GM23338 (cell line): ENCODE measurements around the gene KBTBD8. TPM values are rescaled to one million over a fixed set of nuclear protein-coding genes. Genes with fewer than 3 reads are reported as not detected.
A peak's percentile ranks its signal among the peaks of the same experiment; 100 is the strongest.

Experiments
- ATAC-seq: fragments of 200-7000 bp; cut with Tn5 transposase; 3 replicates; pipeline ENCODE4 v1.9.1; 2020
- DNase-seq: peaks from one replicate; pipeline ENCODE4 v3.0.0-alpha.2; 2015; ENCODE audit warnings: low spot score
- H2AFZ ChIP-seq: fragments of 200-600 bp; sonication (generic); 2 replicates; pipeline ENCODE4 v1.8.0; 2016; ENCODE audit warnings: antibody characterized with exemption, mild to moderate bottlenecking, moderate library complexity
- H3F3A ChIP-seq: fragments of 200-600 bp; sonication (generic); replicated peaks from 2 replicates; pipeline ENCODE4 v1.8.0; 2017; ENCODE audit warnings: antibody characterized with exemption, mixed run types, low read depth
- H3K27ac ChIP-seq: fragments of 200-600 bp; sonication (generic); 2 replicates; pipeline ENCODE4 v1.6.1; 2016; ENCODE audit warnings: low read depth
- H3K27me3 ChIP-seq: fragments of 200-600 bp; sonication (generic); 2 replicates; pipeline ENCODE4 v1.8.0; 2016; ENCODE audit warnings: mild to moderate bottlenecking, mixed run types, moderate library complexity; ENCODE audit not compliant: insufficient read depth
- H3K36me3 ChIP-seq: fragments of 200-600 bp; sonication (generic); 2 replicates; pipeline ENCODE4 v1.8.0; 2016; ENCODE audit warnings: mild to moderate bottlenecking; ENCODE audit not compliant: insufficient read depth
- H3K4me1 ChIP-seq: fragments of 200-600 bp; sonication (generic); 2 replicates; pipeline ENCODE4 v1.8.0; 2016; ENCODE audit warnings: mild to moderate bottlenecking, moderate library complexity; ENCODE audit not compliant: insufficient read depth
- H3K4me2 ChIP-seq: fragments of 200-600 bp; sonication (generic); 2 replicates; pipeline ENCODE4 v1.7.1; 2017; ENCODE audit warnings: mixed run types
- H3K4me3 ChIP-seq: fragments of 200-600 bp; sonication (generic); 2 replicates; pipeline ENCODE4 v1.6.1; 2016; ENCODE audit warnings: mixed run types
- H3K79me2 ChIP-seq: fragments of 200-600 bp; sonication (generic); replicated peaks from 2 replicates; pipeline ENCODE4 v1.8.0; 2017; ENCODE audit warnings: mild to moderate bottlenecking; ENCODE audit not compliant: insufficient read depth
- H3K9me2 ChIP-seq: fragments of 200-600 bp; sonication (generic); 2 replicates; pipeline ENCODE4 v1.8.0; 2017; ENCODE audit not compliant: insufficient read depth
- H4K20me1 ChIP-seq: fragments of 200-600 bp; sonication (generic); replicated peaks from 2 replicates; pipeline ENCODE4 v1.8.0; 2017; ENCODE audit warnings: mild to moderate bottlenecking; ENCODE audit not compliant: insufficient read depth
- H3K27ac Mint-ChIP-seq: 2 replicates; pipeline ENCODE4 v1.8.0; 2020; ENCODE audit warnings: inconsistent platforms, mild to moderate bottlenecking, moderate library complexity, mixed read lengths
- H3K27me3 Mint-ChIP-seq: 3 replicates; pipeline ENCODE4 v1.8.0; 2022; ENCODE audit warnings: low read depth, mild to moderate bottlenecking, moderate library complexity, mixed read lengths, inconsistent platforms; ENCODE audit not compliant: insufficient read depth, poor library complexity
- H3K36me3 Mint-ChIP-seq: 3 replicates; pipeline ENCODE4 v1.8.0; 2021; ENCODE audit warnings: low read depth, mild to moderate bottlenecking, inconsistent platforms, moderate library complexity, mixed read lengths
- H3K4me1 Mint-ChIP-seq: 3 replicates; pipeline ENCODE4 v1.8.0; 2020; ENCODE audit warnings: mild to moderate bottlenecking, inconsistent platforms, mixed read lengths
- H3K4me3 Mint-ChIP-seq: 3 replicates; pipeline ENCODE4 v1.8.0; 2021; ENCODE audit warnings: moderate library complexity, mild to moderate bottlenecking, inconsistent platforms, mixed read lengths
- H3K9me3 Mint-ChIP-seq: 3 replicates; pipeline ENCODE4 v1.8.0; 2020; ENCODE audit warnings: moderate library complexity, mild to moderate bottlenecking, inconsistent platforms, mixed read lengths
- CREB1 ChIP-seq: fragments of 250-450 bp; sonication (Bioruptor Pico); IDR thresholded peaks from 2 replicates; pipeline ENCODE4 v1.5.0; 2020; ENCODE audit warnings: low read depth, mild to moderate bottlenecking, moderate library complexity
- EZH2phosphoT487 ChIP-seq: fragments of 200-600 bp; sonication (generic); IDR thresholded peaks from one replicate; pipeline ENCODE4 v1.8.1; 2018; ENCODE audit warnings: antibody characterized with exemption; ENCODE audit not compliant: unreplicated experiment
- NANOG ChIP-seq: IDR thresholded peaks from 2 replicates; pipeline ENCODE4 v1.6.1; 2016; ENCODE audit warnings: antibody characterized with exemption, borderline replicate concordance
- POLR2AphosphoS5 ChIP-seq: IDR thresholded peaks from 2 replicates; pipeline ENCODE4 v1.6.1; 2016; ENCODE audit warnings: antibody characterized with exemption, low read depth
- long read RNA-seq: library from polyadenylated mRNA; unstranded; transcript quantifications from one replicate; pipeline ENCODE4 v2.0.0, GENCODE V29; 2020; ENCODE audit not compliant: unreplicated experiment
- polyA plus RNA-seq: library from polyadenylated mRNA; unstranded; fragments of >200 nt; fragmentation: Nextera tagmentation; extraction: Ambion mirVana; gene quantifications from 2 replicates; pipeline ENCODE4 v1.2.1, GENCODE V29; 2016
- total RNA-seq: library from RNA; depleted of rRNA; stranded (reverse); fragments of >200 nt; shearing (Covaris generic); gene quantifications from 2 replicates; pipeline ENCODE4 v1.2.3, GENCODE V29; 2014; rRNA removed
- TF ChIP-seq, protein P1 (sequence below): IDR thresholded peaks from 2 replicates; pipeline ENCODE4 v1.6.1; 2016; ENCODE audit warnings: antibody characterized with exemption
- TF ChIP-seq, protein P2 (sequence below): IDR thresholded peaks from one replicate; pipeline ENCODE4 v1.6.1; 2018; ENCODE audit warnings: antibody characterized with exemption; ENCODE audit not compliant: unreplicated experiment
- TF ChIP-seq, protein P3 (sequence below): fragments of 250-450 bp; sonication (Bioruptor Pico); IDR thresholded peaks from 2 replicates; pipeline ENCODE4 v1.5.0; 2020; ENCODE audit warnings: mild to moderate bottlenecking, moderate library complexity

KBTBD8 gene, protein sequence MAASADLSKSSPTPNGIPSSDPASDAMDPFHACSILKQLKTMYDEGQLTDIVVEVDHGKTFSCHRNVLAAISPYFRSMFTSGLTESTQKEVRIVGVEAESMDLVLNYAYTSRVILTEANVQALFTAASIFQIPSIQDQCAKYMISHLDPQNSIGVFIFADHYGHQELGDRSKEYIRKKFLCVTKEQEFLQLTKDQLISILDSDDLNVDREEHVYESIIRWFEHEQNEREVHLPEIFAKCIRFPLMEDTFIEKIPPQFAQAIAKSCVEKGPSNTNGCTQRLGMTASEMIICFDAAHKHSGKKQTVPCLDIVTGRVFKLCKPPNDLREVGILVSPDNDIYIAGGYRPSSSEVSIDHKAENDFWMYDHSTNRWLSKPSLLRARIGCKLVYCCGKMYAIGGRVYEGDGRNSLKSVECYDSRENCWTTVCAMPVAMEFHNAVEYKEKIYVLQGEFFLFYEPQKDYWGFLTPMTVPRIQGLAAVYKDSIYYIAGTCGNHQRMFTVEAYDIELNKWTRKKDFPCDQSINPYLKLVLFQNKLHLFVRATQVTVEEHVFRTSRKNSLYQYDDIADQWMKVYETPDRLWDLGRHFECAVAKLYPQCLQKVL
- 19.9 and 20.2 TPM in 2 replicates for total RNA-seq
- 3.0 and 3.5 TPM in 2 replicates for polyA plus RNA-seq
- long read RNA-seq, partial matches to known transcripts = 0 of 1 reads
- long read RNA-seq, other reads (novel, unspliced or antisense) = 1 of 1 reads

DNA sequence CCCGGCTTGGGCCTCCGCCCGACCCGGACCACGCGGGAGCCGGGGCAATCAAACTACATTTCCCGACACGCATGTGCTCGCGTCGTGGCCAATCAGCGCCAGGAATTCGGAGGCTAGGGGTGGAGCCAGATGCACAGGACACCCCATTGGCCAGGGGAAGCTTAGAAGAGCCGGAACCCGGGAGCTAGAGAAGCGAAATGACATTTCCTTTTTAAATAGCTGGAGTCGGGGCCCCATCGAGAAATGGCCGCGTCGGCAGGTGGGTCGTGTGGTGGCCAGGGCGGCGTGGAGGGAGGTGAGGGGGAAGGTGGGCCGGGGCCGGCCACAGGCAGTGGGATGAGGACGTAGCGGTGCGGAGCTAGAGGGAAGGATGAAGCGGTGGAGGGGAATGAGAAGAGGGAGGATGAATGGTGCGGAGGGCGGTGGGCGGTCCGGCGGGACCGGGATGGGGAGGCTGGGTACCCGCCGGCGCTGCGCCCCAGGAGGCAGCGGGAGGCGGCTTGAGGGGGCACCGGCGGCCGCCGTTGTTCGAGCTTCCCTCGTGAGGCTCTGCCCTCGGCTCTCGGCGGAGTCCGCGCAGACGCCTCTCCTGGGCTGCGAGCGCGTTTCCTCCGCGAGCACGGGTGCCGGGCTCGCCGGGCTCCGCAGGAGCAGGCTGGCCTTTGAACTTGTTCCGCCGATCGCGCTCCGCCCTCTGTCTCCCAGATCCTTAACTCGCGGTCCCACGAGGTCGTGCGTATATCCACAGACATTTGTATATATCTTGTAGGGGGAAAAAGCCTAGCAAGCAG is at the start of gene KBTBD8:
TSS of gene KBTBD8 (plus strand) at position 195 of the 791 bp plus-strand sequence. CDS start at position 244, 49 bp downstream.
- Histone ChIP-seq H3K4me2 (peak within 1 kb of the TSS; percentile 90), H4K20me1 (no peaks in the 10 kb centered on the region), H3K27me3 (no peaks in the 10 kb centered on the region), H2AFZ (peak within 1 kb of the TSS; percentile 45; the same call in 1 of the 2 replicates), H3K36me3 (peaks cover 2% of the 10 kb centered on the region; the same call in 1 of the 2 replicates), H3K4me3 (peak within 1 kb of the TSS; percentile 62), H3F3A (no peaks in the 10 kb centered on the region), H3K27ac (no peak within 1 kb of the TSS), H3K79me2 (peaks cover 34% of the 10 kb centered on the region), H3K4me1 (peaks cover 18% of the 10 kb centered on the region), H3K9me2 (no peaks in the 10 kb centered on the region)
- peak; percentile 54 for TF ChIP-seq CREB1 (CRISPR knock-in tag)
- no peak for TF ChIP-seq NANOG
- peak; percentile 80 for TF ChIP-seq POLR2AphosphoS5
- TF ChIP-seq, protein P1, sequence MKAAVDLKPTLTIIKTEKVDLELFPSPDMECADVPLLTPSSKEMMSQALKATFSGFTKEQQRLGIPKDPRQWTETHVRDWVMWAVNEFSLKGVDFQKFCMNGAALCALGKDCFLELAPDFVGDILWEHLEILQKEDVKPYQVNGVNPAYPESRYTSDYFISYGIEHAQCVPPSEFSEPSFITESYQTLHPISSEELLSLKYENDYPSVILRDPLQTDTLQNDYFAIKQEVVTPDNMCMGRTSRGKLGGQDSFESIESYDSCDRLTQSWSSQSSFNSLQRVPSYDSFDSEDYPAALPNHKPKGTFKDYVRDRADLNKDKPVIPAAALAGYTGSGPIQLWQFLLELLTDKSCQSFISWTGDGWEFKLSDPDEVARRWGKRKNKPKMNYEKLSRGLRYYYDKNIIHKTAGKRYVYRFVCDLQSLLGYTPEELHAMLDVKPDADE = peak; percentile 93
- no peaks in the 10 kb centered on the region; the same call in 2 of the 3 replicates for H3K9me3 Mint-ChIP-seq
- H3K4me1 Mint-ChIP-seq = peaks cover 18% of the 10 kb centered on the region
- no peak within 1 kb of the TSS for H3K27ac Mint-ChIP-seq
- peaks cover 4% of the 10 kb centered on the region for H3K36me3 Mint-ChIP-seq
- ATAC-seq (peak; percentile 98), DNase-seq (peak; percentile 99)
- peaks cover 7% of the 10 kb centered on the region for H3K27me3 Mint-ChIP-seq
- peak within 1 kb of the TSS; percentile 91 for H3K4me3 Mint-ChIP-seq

DNA sequence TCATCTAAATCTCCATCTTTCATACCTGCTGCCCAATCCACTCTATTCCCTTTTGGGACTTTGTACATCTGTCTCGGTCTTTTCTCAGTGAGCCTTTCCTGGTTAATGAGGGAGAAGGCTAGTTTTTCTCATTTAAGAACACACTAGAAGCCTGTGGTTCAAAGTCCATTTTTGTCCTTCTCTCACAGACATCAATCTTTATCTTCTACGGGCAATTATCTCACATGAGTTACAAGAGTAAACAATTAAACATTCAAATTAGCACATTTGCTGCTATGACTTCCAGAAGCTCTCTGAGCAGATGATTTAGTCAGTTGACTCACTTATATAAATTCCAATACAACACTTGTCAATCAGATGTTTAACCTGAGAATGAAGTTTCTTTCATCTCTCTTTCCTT is 49.3 kb upstream of the KBTBD8 start:
- no peaks in the 10 kb centered on the region for H3K4me1 Mint-ChIP-seq
- no peaks in the 10 kb centered on the region for H3K9me2 ChIP-seq
- H3K36me3 ChIP-seq = no peaks in the 10 kb centered on the region
- no peak overlapping the region for H3K4me3 Mint-ChIP-seq
- H3K9me3 Mint-ChIP-seq = no peaks in the 10 kb centered on the region
- H3K79me2 ChIP-seq = no peaks in the 10 kb centered on the region
- H3K4me2 ChIP-seq = no peak overlapping the region
- H2AFZ ChIP-seq = no peak overlapping the region
- ATAC-seq = no peak
- no peaks in the 10 kb centered on the region for H3K27me3 Mint-ChIP-seq
- no peaks in the 10 kb centered on the region for H3K4me1 ChIP-seq
- H3K4me3 ChIP-seq = no peak overlapping the region
- H4K20me1 ChIP-seq = no peaks in the 10 kb centered on the region
- no peaks in the 10 kb centered on the region for H3K36me3 Mint-ChIP-seq
- H3F3A ChIP-seq = no peaks in the 10 kb centered on the region
- H3K27me3 ChIP-seq = no peaks in the 10 kb centered on the region
- H3K27ac ChIP-seq = no peak overlapping the region
- DNase-seq = no peak
- H3K27ac Mint-ChIP-seq = no peak overlapping the region
- TF ChIP-seq, protein P2, sequence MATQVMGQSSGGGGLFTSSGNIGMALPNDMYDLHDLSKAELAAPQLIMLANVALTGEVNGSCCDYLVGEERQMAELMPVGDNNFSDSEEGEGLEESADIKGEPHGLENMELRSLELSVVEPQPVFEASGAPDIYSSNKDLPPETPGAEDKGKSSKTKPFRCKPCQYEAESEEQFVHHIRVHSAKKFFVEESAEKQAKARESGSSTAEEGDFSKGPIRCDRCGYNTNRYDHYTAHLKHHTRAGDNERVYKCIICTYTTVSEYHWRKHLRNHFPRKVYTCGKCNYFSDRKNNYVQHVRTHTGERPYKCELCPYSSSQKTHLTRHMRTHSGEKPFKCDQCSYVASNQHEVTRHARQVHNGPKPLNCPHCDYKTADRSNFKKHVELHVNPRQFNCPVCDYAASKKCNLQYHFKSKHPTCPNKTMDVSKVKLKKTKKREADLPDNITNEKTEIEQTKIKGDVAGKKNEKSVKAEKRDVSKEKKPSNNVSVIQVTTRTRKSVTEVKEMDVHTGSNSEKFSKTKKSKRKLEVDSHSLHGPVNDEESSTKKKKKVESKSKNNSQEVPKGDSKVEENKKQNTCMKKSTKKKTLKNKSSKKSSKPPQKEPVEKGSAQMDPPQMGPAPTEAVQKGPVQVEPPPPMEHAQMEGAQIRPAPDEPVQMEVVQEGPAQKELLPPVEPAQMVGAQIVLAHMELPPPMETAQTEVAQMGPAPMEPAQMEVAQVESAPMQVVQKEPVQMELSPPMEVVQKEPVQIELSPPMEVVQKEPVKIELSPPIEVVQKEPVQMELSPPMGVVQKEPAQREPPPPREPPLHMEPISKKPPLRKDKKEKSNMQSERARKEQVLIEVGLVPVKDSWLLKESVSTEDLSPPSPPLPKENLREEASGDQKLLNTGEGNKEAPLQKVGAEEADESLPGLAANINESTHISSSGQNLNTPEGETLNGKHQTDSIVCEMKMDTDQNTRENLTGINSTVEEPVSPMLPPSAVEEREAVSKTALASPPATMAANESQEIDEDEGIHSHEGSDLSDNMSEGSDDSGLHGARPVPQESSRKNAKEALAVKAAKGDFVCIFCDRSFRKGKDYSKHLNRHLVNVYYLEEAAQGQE = no peak
- no peak for TF ChIP-seq EZH2phosphoT487
- TF ChIP-seq, protein P3, sequence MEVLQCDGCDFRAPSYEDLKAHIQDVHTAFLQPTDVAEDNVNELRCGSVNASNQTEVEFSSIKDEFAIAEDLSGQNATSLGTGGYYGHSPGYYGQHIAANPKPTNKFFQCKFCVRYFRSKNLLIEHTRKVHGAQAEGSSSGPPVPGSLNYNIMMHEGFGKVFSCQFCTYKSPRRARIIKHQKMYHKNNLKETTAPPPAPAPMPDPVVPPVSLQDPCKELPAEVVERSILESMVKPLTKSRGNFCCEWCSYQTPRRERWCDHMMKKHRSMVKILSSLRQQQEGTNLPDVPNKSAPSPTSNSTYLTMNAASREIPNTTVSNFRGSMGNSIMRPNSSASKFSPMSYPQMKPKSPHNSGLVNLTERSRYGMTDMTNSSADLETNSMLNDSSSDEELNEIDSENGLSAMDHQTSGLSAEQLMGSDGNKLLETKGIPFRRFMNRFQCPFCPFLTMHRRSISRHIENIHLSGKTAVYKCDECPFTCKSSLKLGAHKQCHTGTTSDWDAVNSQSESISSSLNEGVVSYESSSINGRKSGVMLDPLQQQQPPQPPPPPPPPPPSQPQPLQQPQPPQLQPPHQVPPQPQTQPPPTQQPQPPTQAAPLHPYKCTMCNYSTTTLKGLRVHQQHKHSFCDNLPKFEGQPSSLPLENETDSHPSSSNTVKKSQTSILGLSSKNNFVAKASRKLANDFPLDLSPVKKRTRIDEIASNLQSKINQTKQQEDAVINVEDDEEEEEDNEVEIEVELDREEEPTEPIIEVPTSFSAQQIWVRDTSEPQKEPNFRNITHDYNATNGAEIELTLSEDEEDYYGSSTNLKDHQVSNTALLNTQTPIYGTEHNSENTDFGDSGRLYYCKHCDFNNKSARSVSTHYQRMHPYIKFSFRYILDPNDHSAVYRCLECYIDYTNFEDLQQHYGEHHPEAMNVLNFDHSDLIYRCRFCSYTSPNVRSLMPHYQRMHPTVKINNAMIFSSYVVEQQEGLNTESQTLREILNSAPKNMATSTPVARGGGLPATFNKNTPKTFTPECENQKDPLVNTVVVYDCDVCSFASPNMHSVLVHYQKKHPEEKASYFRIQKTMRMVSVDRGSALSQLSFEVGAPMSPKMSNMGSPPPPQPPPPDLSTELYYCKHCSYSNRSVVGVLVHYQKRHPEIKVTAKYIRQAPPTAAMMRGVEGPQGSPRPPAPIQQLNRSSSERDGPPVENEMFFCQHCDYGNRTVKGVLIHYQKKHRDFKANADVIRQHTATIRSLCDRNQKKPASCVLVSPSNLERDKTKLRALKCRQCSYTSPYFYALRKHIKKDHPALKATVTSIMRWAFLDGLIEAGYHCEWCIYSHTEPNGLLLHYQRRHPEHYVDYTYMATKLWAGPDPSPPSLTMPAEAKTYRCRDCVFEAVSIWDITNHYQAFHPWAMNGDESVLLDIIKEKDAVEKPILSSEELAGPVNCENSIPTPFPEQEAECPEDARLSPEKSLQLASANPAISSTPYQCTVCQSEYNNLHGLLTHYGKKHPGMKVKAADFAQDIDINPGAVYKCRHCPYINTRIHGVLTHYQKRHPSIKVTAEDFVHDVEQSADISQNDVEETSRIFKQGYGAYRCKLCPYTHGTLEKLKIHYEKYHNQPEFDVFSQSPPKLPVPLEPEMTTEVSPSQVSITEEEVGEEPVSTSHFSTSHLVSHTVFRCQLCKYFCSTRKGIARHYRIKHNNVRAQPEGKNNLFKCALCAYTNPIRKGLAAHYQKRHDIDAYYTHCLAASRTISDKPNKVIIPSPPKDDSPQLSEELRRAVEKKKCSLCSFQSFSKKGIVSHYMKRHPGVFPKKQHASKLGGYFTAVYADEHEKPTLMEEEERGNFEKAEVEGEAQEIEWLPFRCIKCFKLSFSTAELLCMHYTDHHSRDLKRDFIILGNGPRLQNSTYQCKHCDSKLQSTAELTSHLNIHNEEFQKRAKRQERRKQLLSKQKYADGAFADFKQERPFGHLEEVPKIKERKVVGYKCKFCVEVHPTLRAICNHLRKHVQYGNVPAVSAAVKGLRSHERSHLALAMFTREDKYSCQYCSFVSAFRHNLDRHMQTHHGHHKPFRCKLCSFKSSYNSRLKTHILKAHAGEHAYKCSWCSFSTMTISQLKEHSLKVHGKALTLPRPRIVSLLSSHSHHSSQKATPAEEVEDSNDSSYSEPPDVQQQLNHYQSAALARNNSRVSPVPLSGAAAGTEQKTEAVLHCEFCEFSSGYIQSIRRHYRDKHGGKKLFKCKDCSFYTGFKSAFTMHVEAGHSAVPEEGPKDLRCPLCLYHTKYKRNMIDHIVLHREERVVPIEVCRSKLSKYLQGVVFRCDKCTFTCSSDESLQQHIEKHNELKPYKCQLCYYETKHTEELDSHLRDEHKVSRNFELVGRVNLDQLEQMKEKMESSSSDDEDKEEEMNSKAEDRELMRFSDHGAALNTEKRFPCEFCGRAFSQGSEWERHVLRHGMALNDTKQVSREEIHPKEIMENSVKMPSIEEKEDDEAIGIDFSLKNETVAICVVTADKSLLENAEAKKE (CRISPR knock-in tag) = no peak
